GM12891 (cell line): ENCODE data around the gene OR10H1.

Source experiments
- PAX5 ChIP-seq: IDR thresholded peaks from 2 replicates; pipeline ENCODE4 v1.6.1; 2011; ENCODE audit warnings: low read length, moderate library complexity, mild to moderate bottlenecking; ENCODE audit not compliant: insufficient read depth, severe bottlenecking
- POLR2A ChIP-seq: IDR thresholded peaks from 2 replicates; pipeline ENCODE4 v1.6.1; 2011; ENCODE audit warnings: low read depth, low read length, control low read depth
- POLR2AphosphoS5 ChIP-seq: IDR thresholded peaks from 2 replicates; pipeline ENCODE4 v1.6.1; 2011; ENCODE audit warnings: low read depth, low read length, control low read depth
- POU2F2 ChIP-seq: IDR thresholded peaks from 2 replicates; pipeline ENCODE4 v1.6.1; 2011; ENCODE audit warnings: low read depth, mild to moderate bottlenecking, control low read depth, low read length, moderate library complexity
- SPI1 ChIP-seq: IDR thresholded peaks from 2 replicates; pipeline ENCODE4 v1.6.1; 2011; ENCODE audit warnings: low read depth, low read length, control low read depth
- TAF1 ChIP-seq: IDR thresholded peaks from 2 replicates; pipeline ENCODE4 v1.6.1; 2011; ENCODE audit warnings: low read depth, low read length, control low read depth

DNA sequence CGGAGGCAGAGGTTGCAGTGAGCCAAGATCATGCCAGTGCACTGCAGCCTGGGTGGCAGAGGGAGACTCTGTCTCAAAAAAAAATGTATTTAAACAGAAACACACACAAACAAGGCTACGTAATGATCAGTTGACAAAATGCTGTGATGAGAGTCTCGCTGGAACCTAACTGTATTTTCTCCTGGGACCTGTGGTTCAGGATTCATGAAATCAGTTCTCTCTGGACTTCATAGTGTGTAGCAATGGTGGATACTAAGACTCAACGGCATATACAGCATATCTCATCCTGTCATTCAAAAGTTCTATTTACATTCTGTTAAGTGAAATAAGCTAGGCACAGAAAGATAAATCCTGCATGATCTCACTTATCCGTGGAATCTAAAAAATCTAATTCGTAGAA lies 45.1 kb upstream of the OR10H1 start:
- TF ChIP-seq POLR2AphosphoS5 = no peak
- TF ChIP-seq POLR2A = no peak
- TF ChIP-seq TAF1 = no peak
- TF ChIP-seq SPI1 = no peak
- no peak for TF ChIP-seq PAX5
- TF ChIP-seq POU2F2 = no peak
